Karpas-422 (cell line): Measurements from ENCODE around the gene ANGPTL2. TPM values are rescaled to one million over a fixed set of nuclear protein-coding genes. Genes with fewer than 3 reads are reported as not detected.

Source experiments
- DNase-seq: peaks from one replicate; pipeline ENCODE4 v3.0.0-alpha.2; 2015
- H2AFZ ChIP-seq: fragments of 200-600 bp; sonication (generic); 2 replicates; pipeline ENCODE4 v1.6.1; 2014; ENCODE audit warnings: antibody characterized with exemption, low read length, mixed read lengths
- H3K27ac ChIP-seq: fragments of 200-600 bp; sonication (generic); 2 replicates; pipeline ENCODE4 v1.5.1; 2014; ENCODE audit warnings: mild to moderate bottlenecking, low read length, moderate library complexity
- H3K27me3 ChIP-seq: fragments of 200-600 bp; sonication (generic); 2 replicates; pipeline ENCODE4 v1.6.1; 2014; ENCODE audit warnings: low read length, mixed read lengths
- H3K36me3 ChIP-seq: fragments of 200-600 bp; sonication (generic); 2 replicates; pipeline ENCODE4 v1.6.1; 2014; ENCODE audit warnings: low read length, mixed read lengths; ENCODE audit not compliant: insufficient read depth
- H3K4me1 ChIP-seq: fragments of 200-600 bp; sonication (generic); 2 replicates; pipeline ENCODE4 v1.6.1; 2014; ENCODE audit warnings: mild to moderate bottlenecking, low read length, mixed read lengths
- H3K4me2 ChIP-seq: fragments of 200-600 bp; sonication (generic); 2 replicates; pipeline ENCODE4 v1.6.1; 2014; ENCODE audit warnings: low read length, low read depth, mild to moderate bottlenecking; ENCODE audit not compliant: poor library complexity, severe bottlenecking
- H3K4me3 ChIP-seq: fragments of 200-600 bp; sonication (generic); 2 replicates; pipeline ENCODE4 v1.5.1; 2014; ENCODE audit warnings: mild to moderate bottlenecking, antibody characterized with exemption, low read length, mixed read lengths
- H3K79me2 ChIP-seq: fragments of 200-600 bp; sonication (generic); 2 replicates; pipeline ENCODE4 v1.6.1; 2014; ENCODE audit warnings: mild to moderate bottlenecking, low read length, mixed read lengths
- H3K9ac ChIP-seq: fragments of 200-600 bp; sonication (generic); 2 replicates; pipeline ENCODE4 v1.6.0; 2014; ENCODE audit warnings: low read length
- H3K9me2 ChIP-seq: fragments of 200-600 bp; sonication (generic), shearing (Covaris generic); replicated peaks from 2 replicates; pipeline ENCODE4 v1.6.0; 2014; ENCODE audit warnings: mild to moderate bottlenecking, low read length, moderate library complexity; ENCODE audit not compliant: insufficient read depth
- H3K9me3 ChIP-seq: fragments of 300-700, 200-600 bp; sonication (generic); 2 replicates; pipeline ENCODE4 v1.6.1; 2014; ENCODE audit warnings: low read length, mixed read lengths
- H4K20me1 ChIP-seq: fragments of 200-600 bp; sonication (generic); 2 replicates; pipeline ENCODE4 v1.6.1; 2014; ENCODE audit warnings: mild to moderate bottlenecking, antibody characterized with exemption, low read length, low read depth; ENCODE audit not compliant: insufficient read depth
- total RNA-seq: library from RNA; depleted of rRNA; stranded (reverse); fragments of >200 nt; shearing (Covaris generic); gene quantifications from 2 replicates; pipeline ENCODE4 v1.2.3, GENCODE V29; 2014; ENCODE audit warnings: low replicate concordance

Gene ANGPTL2
- total RNA-seq, 1 experiment from 2014 or later: not detected

- Histone ChIP-seq H3K9me2 (no peaks in the 10 kb centered on the region), H3K4me1 (no peaks in the 10 kb centered on the region), H3K79me2 (no peaks in the 10 kb centered on the region), H3K9ac (no peak overlapping the region), H3K4me3 (no peak overlapping the region), H2AFZ (no peak overlapping the region), H3K36me3 (no peaks in the 10 kb centered on the region), H4K20me1 (peaks cover 6% of the 10 kb centered on the region; the same call in 1 of the 2 replicates), H3K9me3 (no peaks in the 10 kb centered on the region), H3K27ac (no peak overlapping the region), H3K27me3 (no peaks in the 10 kb centered on the region), H3K4me2 (no peak overlapping the region)
- no peak for DNase-seq
Measured at GRCh38 chr9:127105805-127106465, 16.5 kb downstream of the ANGPTL2 start.

GRCh38 chr9:127104581-127105311 lies 17.7 kb downstream of the ANGPTL2 start:
- H3K9me2 ChIP-seq: no peaks in the 10 kb centered on the region
- H3K4me2 ChIP-seq: no peak overlapping the region
- H4K20me1 ChIP-seq: peaks cover 6% of the 10 kb centered on the region; the same call in 1 of the 2 replicates
- no peaks in the 10 kb centered on the region for H3K27me3 ChIP-seq
- H3K9me3 ChIP-seq: no peaks in the 10 kb centered on the region
- no peak overlapping the region for H3K4me3 ChIP-seq
- no peaks in the 10 kb centered on the region for H3K4me1 ChIP-seq
- H3K79me2 ChIP-seq: no peaks in the 10 kb centered on the region
- H3K27ac ChIP-seq: no peak overlapping the region
- no peak overlapping the region for H2AFZ ChIP-seq
- no peak overlapping the region for H3K9ac ChIP-seq
- no peak for DNase-seq
- H3K36me3 ChIP-seq: no peaks in the 10 kb centered on the region

DNA sequence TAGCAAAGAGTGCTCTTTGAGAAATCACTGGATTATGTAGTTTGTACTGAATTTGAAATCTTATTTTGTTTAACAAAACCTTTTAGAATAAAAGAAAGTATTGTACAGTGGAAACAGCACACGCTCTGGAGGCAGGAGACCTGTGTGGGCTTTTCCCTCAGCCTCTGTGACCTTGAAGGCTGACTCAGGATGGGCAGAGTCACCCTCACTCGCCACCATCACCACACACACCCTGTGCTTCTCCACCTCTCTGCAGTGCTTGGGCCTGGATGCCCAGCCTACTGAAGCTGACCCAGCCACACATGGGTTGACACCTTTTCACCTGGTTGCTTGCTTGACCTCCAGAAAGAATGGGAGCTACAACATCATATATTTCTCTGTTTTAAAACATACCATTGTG lies 19.6 kb downstream of the ANGPTL2 start:
- H3K4me2 ChIP-seq: no peak overlapping the region
- H3K36me3 ChIP-seq: no peaks in the 10 kb centered on the region
- H3K79me2 ChIP-seq: no peaks in the 10 kb centered on the region
- H3K9ac ChIP-seq: no peak overlapping the region
- no peaks in the 10 kb centered on the region for H3K9me2 ChIP-seq
- no peaks in the 10 kb centered on the region for H3K4me1 ChIP-seq
- H3K27ac ChIP-seq: no peak overlapping the region
- peaks cover 3% of the 10 kb centered on the region; the same call in 1 of the 2 replicates for H4K20me1 ChIP-seq
- no peaks in the 10 kb centered on the region for H3K9me3 ChIP-seq
- H3K27me3 ChIP-seq: no peaks in the 10 kb centered on the region
- H3K4me3 ChIP-seq: no peak overlapping the region
- H2AFZ ChIP-seq: no peak overlapping the region
- no peak for DNase-seq

DNA sequence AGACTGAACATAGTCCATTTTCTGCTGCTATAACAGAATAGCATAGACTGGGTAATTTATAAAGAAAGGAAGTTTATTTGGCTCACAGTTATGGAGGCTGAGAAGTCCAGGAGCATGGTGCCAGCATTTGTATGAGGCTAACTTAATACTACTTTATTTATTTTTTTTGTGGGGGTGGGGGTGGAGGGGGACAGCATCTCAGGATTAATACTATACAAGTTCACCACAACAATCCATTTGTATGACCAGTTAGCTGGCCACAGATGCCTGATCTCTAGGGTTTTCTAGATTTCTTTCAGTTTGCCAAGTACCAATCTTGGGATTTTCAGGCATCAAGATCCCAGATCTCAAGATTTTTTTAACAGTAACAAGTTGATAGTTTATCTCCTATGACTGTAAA lies 20.3 kb downstream of the ANGPTL2 start:
- no peak overlapping the region for H3K4me3 ChIP-seq
- no peak for DNase-seq
- H3K9me2 ChIP-seq: no peaks in the 10 kb centered on the region
- no peak overlapping the region for H3K9ac ChIP-seq
- no peak overlapping the region for H2AFZ ChIP-seq
- no peaks in the 10 kb centered on the region for H3K4me1 ChIP-seq
- no peak overlapping the region for H3K27ac ChIP-seq
- no peak overlapping the region for H3K4me2 ChIP-seq
- H3K27me3 ChIP-seq: no peaks in the 10 kb centered on the region
- H3K79me2 ChIP-seq: no peaks in the 10 kb centered on the region
- H3K9me3 ChIP-seq: no peaks in the 10 kb centered on the region
- H4K20me1 ChIP-seq: peaks cover 3% of the 10 kb centered on the region; the same call in 1 of the 2 replicates
- no peaks in the 10 kb centered on the region for H3K36me3 ChIP-seq

- Histone ChIP-seq H3K4me1 (no peaks in the 10 kb centered on the region), H3K9me3 (no peaks in the 10 kb centered on the region), H3K4me2 (no peak overlapping the region), H3K79me2 (no peaks in the 10 kb centered on the region), H4K20me1 (peaks cover 3% of the 10 kb centered on the region; the same call in 1 of the 2 replicates), H3K27ac (no peak overlapping the region), H3K27me3 (no peaks in the 10 kb centered on the region), H3K36me3 (no peaks in the 10 kb centered on the region), H3K9ac (no peak overlapping the region), H3K9me2 (no peaks in the 10 kb centered on the region), H3K4me3 (no peak overlapping the region), H2AFZ (no peak overlapping the region)
- DNase-seq: no peak
Measured at GRCh38 chr9:127099664-127100063, 22.8 kb downstream of the ANGPTL2 start.

GRCh38 chr9:127098916-127099553 lies 23.4 kb downstream of the ANGPTL2 start:
- no peak overlapping the region for H3K4me3 ChIP-seq
- H4K20me1 ChIP-seq: peaks cover 3% of the 10 kb centered on the region; the same call in 1 of the 2 replicates
- no peaks in the 10 kb centered on the region for H3K9me2 ChIP-seq

GRCh38 chr9:127097683-127098082 lies 24.8 kb downstream of the ANGPTL2 start:
- Histone ChIP-seq H3K9ac (no peak overlapping the region), H3K27me3 (no peaks in the 10 kb centered on the region), H3K4me3 (no peak overlapping the region), H3K9me3 (no peaks in the 10 kb centered on the region), H3K4me1 (no peaks in the 10 kb centered on the region), H3K79me2 (no peaks in the 10 kb centered on the region), H2AFZ (no peak overlapping the region), H3K27ac (no peak overlapping the region), H3K9me2 (no peaks in the 10 kb centered on the region), H3K4me2 (no peak overlapping the region), H3K36me3 (no peaks in the 10 kb centered on the region), H4K20me1 (peaks cover 8% of the 10 kb centered on the region; the same call in 1 of the 2 replicates)
- no peak for DNase-seq

More at GRCh38 chr9:127098916-127099553, 23.4 kb downstream of the ANGPTL2 start:
- H3K36me3 ChIP-seq: no peaks in the 10 kb centered on the region
- H3K4me2 ChIP-seq: no peak overlapping the region
- no peak for DNase-seq
- no peaks in the 10 kb centered on the region for H3K4me1 ChIP-seq
- no peak overlapping the region for H3K27ac ChIP-seq
- H3K9me3 ChIP-seq: no peaks in the 10 kb centered on the region
- H3K27me3 ChIP-seq: no peaks in the 10 kb centered on the region
- no peaks in the 10 kb centered on the region for H3K79me2 ChIP-seq
- H3K9ac ChIP-seq: no peak overlapping the region
- no peak overlapping the region for H2AFZ ChIP-seq

GRCh38 chr9:127096208-127096607 lies 26.2 kb downstream of the ANGPTL2 start:
- Histone ChIP-seq H4K20me1 (peaks cover 12% of the 10 kb centered on the region; the same call in 1 of the 2 replicates), H3K4me3 (no peak overlapping the region), H3K4me1 (no peaks in the 10 kb centered on the region), H3K9me3 (no peaks in the 10 kb centered on the region), H3K36me3 (no peaks in the 10 kb centered on the region), H3K27ac (no peak overlapping the region), H3K27me3 (no peaks in the 10 kb centered on the region), H3K79me2 (no peaks in the 10 kb centered on the region), H3K4me2 (no peak overlapping the region), H3K9ac (no peak overlapping the region), H2AFZ (no peak overlapping the region), H3K9me2 (no peaks in the 10 kb centered on the region)
- no peak for DNase-seq
